Cardiac fibroblast (primary cell): Measurements from ENCODE around the gene FRMD4B.

Experiments used
- DNase-seq, 2 donors: peaks; one replicate each; pipeline versions ENCODE4 v3.0.0 to v3.0.0-alpha.2; 2010; ENCODE audit warnings: low read depth in 2 of 2
- H3K4me3 ChIP-seq, 2 donors: replicated peaks in 1 of 2; 1 replicate in 1 of 2; 2 replicates in 1 of 2; pipeline ENCODE4 v1.5.1; 2011; ENCODE audit warnings: low read depth in 2 of 2, low read length in 2 of 2, mild to moderate bottlenecking in 2 of 2, moderate library complexity in 1 of 2
- TF ChIP-seq, protein P1 (sequence below): IDR thresholded peaks from one replicate; pipeline ENCODE4 v1.5.1; 2011; ENCODE audit warnings: low read depth, mild to moderate bottlenecking, low read length, inconsistent platforms

The FRMD4B gene

DNA sequence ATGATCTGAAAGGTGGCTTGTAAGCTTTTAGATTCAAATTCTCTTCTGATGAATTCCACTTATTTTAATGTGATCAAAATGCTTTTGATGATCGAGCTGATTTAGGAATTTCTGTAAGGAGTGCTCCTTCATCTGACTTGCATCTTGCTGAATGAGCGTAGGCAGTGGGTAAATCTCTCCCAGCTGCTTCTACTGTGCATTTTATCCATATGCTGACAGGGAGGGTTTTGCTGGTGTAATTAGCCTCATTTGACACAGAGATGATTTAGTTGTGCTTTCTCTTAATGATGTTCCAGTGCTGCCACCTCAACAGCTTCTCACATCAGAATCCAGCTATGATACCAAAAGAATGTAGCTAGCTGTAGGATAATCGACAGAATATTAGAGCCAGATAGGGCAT lies 259.7 kb downstream of the FRMD4B start:
- TF ChIP-seq, protein P1, sequence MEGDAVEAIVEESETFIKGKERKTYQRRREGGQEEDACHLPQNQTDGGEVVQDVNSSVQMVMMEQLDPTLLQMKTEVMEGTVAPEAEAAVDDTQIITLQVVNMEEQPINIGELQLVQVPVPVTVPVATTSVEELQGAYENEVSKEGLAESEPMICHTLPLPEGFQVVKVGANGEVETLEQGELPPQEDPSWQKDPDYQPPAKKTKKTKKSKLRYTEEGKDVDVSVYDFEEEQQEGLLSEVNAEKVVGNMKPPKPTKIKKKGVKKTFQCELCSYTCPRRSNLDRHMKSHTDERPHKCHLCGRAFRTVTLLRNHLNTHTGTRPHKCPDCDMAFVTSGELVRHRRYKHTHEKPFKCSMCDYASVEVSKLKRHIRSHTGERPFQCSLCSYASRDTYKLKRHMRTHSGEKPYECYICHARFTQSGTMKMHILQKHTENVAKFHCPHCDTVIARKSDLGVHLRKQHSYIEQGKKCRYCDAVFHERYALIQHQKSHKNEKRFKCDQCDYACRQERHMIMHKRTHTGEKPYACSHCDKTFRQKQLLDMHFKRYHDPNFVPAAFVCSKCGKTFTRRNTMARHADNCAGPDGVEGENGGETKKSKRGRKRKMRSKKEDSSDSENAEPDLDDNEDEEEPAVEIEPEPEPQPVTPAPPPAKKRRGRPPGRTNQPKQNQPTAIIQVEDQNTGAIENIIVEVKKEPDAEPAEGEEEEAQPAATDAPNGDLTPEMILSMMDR: no peak
- DNase-seq: no peak
- H3K4me3 ChIP-seq: no peak overlapping the region

DNA sequence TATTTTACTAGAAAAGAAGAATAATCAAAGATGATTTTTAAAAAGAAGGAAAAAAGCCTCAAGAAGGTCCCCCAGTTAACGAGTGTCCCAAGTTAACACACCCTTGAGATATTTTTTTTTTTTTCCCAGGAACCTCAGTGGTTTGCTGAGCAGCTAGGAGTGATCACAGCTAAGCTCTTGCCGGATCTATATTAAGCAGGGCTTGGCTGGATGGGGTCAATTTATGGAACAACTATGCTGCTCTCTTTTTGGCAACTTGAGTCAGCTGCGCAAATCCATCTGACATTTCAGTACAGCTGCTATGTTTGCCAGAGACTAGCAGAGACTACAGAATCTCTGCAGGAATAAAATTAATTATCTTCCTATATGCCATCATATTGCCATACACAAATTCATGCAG lies 263.5 kb downstream of the FRMD4B start, which contains the start of gene LMOD3:
Gene LMOD3, minus strand, starts transcription at position 193 of the 400 bp plus-strand sequence. CDS start 209 bp downstream, outside the sequence.
- TF ChIP-seq, protein P1: no peak
- no peak for DNase-seq
- H3K4me3 ChIP-seq: no peak within 1 kb of the TSS

DNA sequence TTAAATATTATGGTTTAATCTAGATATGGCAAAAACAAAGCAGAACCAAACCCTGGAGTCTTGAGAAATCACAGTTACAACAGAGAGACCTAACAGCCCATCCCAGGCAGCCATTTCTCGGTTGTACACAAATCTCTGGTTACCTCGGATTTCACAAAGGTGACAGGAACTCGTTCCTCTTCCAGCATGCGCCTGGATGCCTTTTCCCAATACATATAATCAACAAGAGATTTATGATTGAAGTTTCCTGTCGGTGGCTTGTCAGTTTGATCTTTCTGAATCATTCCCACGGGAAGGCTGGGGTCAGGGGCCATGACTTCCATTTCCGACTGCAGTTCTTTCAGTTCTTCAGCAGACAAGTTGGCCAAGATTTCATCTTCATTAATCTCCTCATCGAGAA lies 263.9 kb downstream of the FRMD4B start:
- TF ChIP-seq, protein P1: no peak
- H3K4me3 ChIP-seq: no peak overlapping the region
- DNase-seq: no peak

DNA sequence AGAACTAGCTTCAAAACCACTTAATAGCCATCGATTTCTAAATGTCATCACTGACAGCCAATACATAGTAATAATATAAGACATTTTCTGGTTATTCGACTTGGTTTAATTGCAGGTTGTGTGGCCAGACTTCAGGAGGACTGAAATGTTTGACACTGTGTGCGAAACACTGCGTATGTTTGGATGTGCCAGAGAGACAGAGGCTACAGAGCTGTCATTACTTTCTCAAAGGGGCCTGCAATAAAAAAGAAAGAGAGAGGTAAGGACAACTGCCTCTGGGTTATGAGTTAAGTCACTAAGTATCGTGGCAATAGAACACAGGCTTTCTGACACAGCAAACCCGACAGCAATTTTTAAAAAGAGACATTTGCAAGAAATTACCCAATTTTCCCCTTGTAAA lies 264.4 kb downstream of the FRMD4B start:
- H3K4me3 ChIP-seq: no peak overlapping the region
- TF ChIP-seq, protein P1: no peak
- no peak for DNase-seq

DNA sequence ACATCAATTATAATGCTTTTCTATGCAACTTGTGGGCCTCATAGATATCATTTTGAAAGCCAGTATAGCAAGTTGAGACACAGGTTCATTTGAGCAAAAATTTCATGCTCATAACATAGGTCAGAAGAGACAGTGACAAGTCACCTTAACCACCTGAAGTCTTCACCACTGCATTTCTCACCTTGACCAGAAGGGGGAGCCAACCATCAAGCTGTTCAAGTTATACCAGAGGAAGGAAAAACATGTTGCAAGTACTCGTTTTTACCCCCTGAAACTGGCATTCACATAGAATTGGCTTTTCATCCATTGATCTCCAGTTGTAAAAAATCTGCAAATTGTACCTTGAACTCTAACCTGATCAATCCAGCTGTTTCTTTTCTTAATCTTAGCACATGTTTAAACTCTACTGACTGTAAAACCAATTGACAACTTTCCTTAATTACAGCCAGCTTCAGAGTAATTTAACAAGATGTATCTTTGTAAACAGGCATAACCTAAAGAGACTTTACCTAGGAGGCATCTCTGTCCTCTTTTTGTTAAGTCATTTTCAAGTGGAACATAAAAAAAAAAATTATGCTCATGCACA lies 264.9 kb downstream of the FRMD4B start:
- TF ChIP-seq, protein P1: peak; percentile 94
- DNase-seq: peak; percentile 81 to 87

More for the DNA sequence above, 264.9 kb downstream of the FRMD4B start:
- no peak overlapping the region for H3K4me3 ChIP-seq
